ENCODE results near the gene CYLD.

CYLD gene

DNA sequence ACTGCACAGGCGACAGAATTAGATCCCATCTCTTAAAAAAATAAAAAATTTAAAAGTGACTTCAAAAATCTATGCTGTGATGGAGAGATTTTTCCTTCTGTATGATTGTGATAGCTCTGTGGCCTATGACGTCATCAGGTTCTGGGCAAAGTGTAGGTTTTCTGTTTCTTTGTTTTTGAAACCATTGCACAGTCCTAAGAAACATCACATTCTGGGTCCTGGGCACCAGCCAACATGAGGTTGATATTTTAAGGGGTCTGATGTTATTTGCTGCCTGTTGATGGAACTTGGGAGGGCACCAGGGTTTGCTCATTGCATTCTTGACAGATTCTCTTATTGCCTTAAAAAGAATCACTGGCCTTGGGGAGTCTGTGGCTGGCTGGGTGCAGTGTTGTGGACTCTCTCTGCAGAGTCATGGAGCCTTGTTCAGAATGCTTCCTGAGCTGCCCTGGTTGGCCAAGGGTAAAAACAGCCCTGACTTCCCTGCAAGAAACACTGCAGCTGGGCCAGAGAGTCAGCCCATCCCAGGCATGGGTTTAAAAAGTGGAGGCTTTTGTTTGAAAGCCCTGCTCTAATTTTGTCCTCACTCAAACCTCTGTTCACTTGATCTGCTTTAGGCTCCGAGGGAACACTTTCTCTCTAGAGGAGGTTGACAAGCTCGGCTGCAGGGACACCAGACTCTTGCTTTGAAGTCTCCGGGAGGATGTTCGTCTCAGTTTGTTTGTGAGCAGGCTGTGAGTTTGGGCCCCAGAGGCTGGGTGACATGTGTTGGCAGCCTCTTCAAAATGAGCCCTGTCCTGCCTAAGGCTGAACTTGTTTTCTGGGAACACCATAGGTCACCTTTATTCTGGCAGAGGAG is 10.5 kb upstream of the CYLD start:
- no peak overlapping the region for H3K4me3 ChIP-seq (ENCODE audit: low read length)
- DNase-seq (ENCODE audit: low read depth), result no peak
- TF ChIP-seq, protein P1, sequence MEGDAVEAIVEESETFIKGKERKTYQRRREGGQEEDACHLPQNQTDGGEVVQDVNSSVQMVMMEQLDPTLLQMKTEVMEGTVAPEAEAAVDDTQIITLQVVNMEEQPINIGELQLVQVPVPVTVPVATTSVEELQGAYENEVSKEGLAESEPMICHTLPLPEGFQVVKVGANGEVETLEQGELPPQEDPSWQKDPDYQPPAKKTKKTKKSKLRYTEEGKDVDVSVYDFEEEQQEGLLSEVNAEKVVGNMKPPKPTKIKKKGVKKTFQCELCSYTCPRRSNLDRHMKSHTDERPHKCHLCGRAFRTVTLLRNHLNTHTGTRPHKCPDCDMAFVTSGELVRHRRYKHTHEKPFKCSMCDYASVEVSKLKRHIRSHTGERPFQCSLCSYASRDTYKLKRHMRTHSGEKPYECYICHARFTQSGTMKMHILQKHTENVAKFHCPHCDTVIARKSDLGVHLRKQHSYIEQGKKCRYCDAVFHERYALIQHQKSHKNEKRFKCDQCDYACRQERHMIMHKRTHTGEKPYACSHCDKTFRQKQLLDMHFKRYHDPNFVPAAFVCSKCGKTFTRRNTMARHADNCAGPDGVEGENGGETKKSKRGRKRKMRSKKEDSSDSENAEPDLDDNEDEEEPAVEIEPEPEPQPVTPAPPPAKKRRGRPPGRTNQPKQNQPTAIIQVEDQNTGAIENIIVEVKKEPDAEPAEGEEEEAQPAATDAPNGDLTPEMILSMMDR (conservative IDR thresholded peaks at IDR 0.05; ENCODE audit: low read depth, low read length), result no peak

DNA sequence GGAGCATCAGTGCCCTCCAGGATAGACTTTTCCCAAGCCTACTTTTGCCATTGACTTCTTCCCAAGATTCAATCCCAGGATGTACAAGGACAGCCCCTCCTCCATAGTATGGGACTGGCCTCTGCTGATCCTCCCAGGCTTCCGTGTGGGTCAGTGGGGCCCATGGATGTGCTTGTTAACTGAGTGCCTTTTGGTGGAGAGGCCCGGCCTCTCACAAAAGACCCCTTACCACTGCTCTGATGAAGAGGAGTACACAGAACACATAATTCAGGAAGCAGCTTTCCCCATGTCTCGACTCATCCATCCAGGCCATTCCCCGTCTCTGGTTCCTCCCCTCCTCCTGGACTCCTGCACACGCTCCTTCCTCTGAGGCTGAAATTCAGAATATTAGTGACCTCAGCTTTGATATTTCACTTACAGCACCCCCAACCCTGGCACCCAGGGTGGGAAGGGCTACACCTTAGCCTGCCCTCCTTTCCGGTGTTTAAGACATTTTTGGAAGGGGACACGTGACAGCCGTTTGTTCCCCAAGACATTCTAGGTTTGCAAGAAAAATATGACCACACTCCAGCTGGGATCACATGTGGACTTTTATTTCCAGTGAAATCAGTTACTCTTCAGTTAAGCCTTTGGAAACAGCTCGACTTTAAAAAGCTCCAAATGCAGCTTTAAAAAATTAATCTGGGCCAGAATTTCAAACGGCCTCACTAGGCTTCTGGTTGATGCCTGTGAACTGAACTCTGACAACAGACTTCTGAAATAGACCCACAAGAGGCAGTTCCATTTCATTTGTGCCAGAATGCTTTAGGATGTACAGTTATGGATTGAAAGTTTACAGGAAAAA is 9.7 kb upstream of the CYLD start:
- no peak for DNase-seq (ENCODE audit: low read depth)
- H3K4me3 ChIP-seq (ENCODE audit: low read length), result no peak overlapping the region
- TF ChIP-seq, protein P1 (conservative IDR thresholded peaks at IDR 0.05; ENCODE audit: low read depth, low read length), result no peak

DNA sequence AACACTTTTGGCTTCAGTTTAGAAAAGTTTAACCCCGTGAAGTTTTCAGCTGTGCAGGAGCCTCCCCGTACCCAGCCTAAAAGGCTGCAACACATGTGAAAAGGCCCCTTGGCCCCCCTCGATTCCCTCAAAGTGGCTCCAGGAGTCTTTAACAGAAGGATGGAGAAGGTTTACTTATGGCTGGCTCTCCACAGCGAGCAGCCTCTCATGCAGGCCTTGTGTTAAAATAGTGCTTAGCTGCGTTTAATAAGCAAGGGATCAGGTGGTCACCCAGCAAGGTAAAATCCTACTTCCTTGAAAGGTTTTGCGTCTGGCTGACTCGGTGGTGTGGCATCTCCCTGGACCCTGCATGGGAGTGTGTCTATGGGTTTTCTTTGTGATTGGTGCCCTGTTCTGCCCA is 8.4 kb upstream of the CYLD start:
- no peak for DNase-seq (ENCODE audit: low read depth)
- TF ChIP-seq, protein P1 (conservative IDR thresholded peaks at IDR 0.05; ENCODE audit: low read depth, low read length), result no peak
- no peak overlapping the region for H3K4me3 ChIP-seq (ENCODE audit: low read length)

DNA sequence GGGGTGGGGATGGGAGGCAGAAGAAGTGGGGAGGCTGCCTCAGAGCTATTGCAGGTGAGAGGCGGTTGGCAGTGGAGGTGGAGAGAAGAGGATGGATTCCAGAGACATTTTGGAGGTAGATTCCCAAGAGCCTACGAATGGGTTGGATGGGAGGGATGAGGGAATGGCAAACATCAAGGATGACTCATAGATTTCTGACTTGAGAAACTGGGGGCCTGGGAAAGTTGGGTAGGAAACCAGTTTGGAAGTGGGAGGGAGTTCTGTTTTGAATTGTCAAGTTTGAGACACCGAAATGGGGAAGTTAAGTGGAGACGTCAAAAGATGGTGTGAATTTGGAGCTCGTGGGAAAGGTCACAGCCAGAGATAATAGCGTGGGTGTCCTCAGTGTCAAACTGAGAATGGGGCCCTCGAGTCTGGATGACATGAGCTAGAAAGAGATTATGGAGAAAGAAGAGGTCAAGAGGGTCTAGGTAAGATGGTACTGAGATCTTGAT is 6.2 kb upstream of the CYLD start:
- TF ChIP-seq, protein P1 (conservative IDR thresholded peaks at IDR 0.05; ENCODE audit: low read depth, low read length), result no peak
- no peak for DNase-seq (ENCODE audit: low read depth)
- H3K4me3 ChIP-seq (ENCODE audit: low read length), result no peak overlapping the region

DNA sequence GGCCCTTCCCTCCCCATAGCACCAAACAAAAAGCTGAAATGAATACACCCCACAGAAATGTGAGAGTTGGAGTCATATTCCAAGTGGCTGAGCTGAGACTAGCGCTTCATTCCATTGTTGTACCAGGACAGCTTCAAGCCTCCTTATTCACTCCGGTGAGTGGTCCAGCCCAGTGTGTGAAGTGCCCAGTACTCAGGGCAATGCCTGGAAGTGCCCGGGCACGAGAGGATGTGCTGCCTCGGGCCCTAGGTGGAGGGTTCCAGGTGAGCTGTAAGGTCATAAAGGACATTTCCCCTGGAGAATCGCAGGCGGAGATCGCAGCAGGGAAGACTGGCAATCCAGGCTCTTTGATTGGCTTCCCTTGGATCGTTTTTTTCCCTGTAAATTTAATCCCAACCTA is 5.4 kb upstream of the CYLD start:
- TF ChIP-seq, protein P1 (conservative IDR thresholded peaks at IDR 0.05; ENCODE audit: low read depth, low read length), result no peak
- no peak overlapping the region for H3K4me3 ChIP-seq (ENCODE audit: low read length)
- DNase-seq (ENCODE audit: low read depth), result no peak

DNA sequence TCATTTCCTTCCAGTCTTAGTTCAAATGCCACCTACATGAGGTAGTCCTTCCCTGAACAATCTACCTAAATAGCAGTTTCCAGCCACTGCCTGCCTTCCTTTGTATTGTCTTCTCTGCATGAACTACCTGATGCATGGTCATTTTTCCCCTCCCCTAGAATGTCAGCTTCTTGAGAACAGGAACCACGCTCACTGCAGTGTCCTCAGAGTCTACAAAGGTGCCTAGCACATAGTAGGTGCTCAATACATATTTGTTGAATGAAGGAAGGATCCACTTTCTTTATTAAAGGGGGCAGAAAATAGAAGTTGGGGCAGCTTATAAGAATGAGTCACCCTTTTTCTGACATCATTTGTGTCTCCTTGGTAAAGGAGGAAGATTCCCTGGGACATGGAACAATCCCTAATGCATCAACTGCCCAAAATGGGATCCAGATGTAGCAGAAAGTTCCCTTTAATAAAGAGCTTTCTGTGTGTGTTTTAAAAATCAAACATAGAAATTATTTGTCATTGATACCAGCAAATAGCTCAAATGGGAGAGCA is 4.4 kb upstream of the CYLD start:
- TF ChIP-seq, protein P1 (conservative IDR thresholded peaks at IDR 0.05; ENCODE audit: low read depth, low read length), result no peak
- H3K4me3 ChIP-seq (ENCODE audit: low read length), result no peak overlapping the region
- DNase-seq (ENCODE audit: low read depth), result no peak
